Activated CD8-positive, alpha-beta T cell treated with anti-CD3 and anti-CD28 coated beads for 36 hours (primary cell): ENCODE data around the gene ARPC4. TPM values are rescaled to one million over a fixed set of nuclear protein-coding genes. Genes with fewer than 3 reads are reported as not detected.

Experiments
- ATAC-seq: fragments of 200-7000 bp; cut with Tn5 transposase; one replicate; pipeline ENCODE4 v1.10.0; 2021; ENCODE audit warnings: mild to moderate bottlenecking, moderate library complexity
- CTCF ChIA-PET: fragments of 350-600 bp; sonication (Branson Sonifier 250); formaldehyde crosslinking; loops from one replicate; lab custom pipeline; 2021; ENCODE audit warnings: antibody characterized with exemption; lab: Charles Lee
- POLR2A ChIA-PET: fragments of 350-600 bp; sonication (Branson Sonifier 250); formaldehyde crosslinking; loops from one replicate; lab custom pipeline; 2021; ENCODE audit warnings: antibody characterized with exemption; lab: Charles Lee
- DNase-seq: peaks from one replicate; pipeline ENCODE4 v3.0.0-alpha.2; 2020
- H3K27ac Mint-ChIP-seq: one replicate; pipeline ENCODE4 v1.8.0; 2021; ENCODE audit warnings: mild to moderate bottlenecking, mixed read lengths
- H3K27me3 Mint-ChIP-seq: one replicate; pipeline ENCODE4 v1.8.0; 2021; ENCODE audit warnings: mixed read lengths
- H3K36me3 Mint-ChIP-seq: one replicate; pipeline ENCODE4 v1.8.0; 2021; ENCODE audit warnings: low read depth, mixed read lengths
- H3K4me1 Mint-ChIP-seq: one replicate; pipeline ENCODE4 v1.8.0; 2021; ENCODE audit warnings: low read depth, mixed read lengths
- H3K4me3 Mint-ChIP-seq: one replicate; pipeline ENCODE4 v1.8.0; 2021; ENCODE audit warnings: mild to moderate bottlenecking, moderate library complexity, mixed read lengths
- H3K9me3 Mint-ChIP-seq: one replicate; pipeline ENCODE4 v1.8.0; 2021; ENCODE audit warnings: mixed read lengths
- CTCF ChIP-seq: fragments of 200-600 bp; IDR thresholded peaks from one replicate; pipeline ENCODE4 v1.8.0; 2022; ENCODE audit warnings: antibody characterized with exemption, mild to moderate bottlenecking
- intact Hi-C: fragments of 100-400 bp; cut with micrococcal nuclease; formaldehyde crosslinking; loops from one replicate; pipeline ENCODE4 v1.10.0; 2022
- total RNA-seq, 2 experiments: library from RNA; stranded (reverse); gene quantifications; one replicate each; pipeline ENCODE4 v1.2.3, GENCODE V29; 2021

The ARPC4 gene
- total RNA-seq, 2 experiments from 2014 or later = 205 to 208 TPM

GRCh38 chr3:9786209-9786739 is 6.6 kb upstream of the ARPC4 start:
- POLR2A ChIA-PET = interaction anchor here (1.2 to 1.4 kb wide), 3 partner anchors 8 to 55 kb away, joined by 3 to 8 read pairs (median 4); partner anchors contain the start of genes BRPF1 and CAMK1
- TF ChIP-seq CTCF = no peak
- ATAC-seq (no peak), DNase-seq (no peak)
- H3K4me1 Mint-ChIP-seq = peaks cover 51% of the 10 kb centered on the region
- intact Hi-C loops = no loop called here
- peak overlapping the region; percentile 92 for H3K27ac Mint-ChIP-seq
- no peaks in the 10 kb centered on the region for H3K9me3 Mint-ChIP-seq
- peaks cover 68% of the 10 kb centered on the region for H3K36me3 Mint-ChIP-seq
- CTCF ChIA-PET = interaction anchor here (0.5 to 1.0 kb wide), 5 partner anchors 11 to 59 kb away, joined by 3 to 5 read pairs (median 3); partner anchors contain the start of gene OGG1
- no peak overlapping the region for H3K4me3 Mint-ChIP-seq
- no peaks in the 10 kb centered on the region for H3K27me3 Mint-ChIP-seq

- DNase-seq (no peak), ATAC-seq (peak; percentile 6)
- Mint-ChIP-seq H3K27me3 (no peaks in the 10 kb centered on the region), H3K27ac (peak overlapping the region; percentile 92), H3K4me3 (peak overlapping the region; percentile 36), H3K4me1 (peaks cover 53% of the 10 kb centered on the region), H3K36me3 (peaks cover 71% of the 10 kb centered on the region), H3K9me3 (no peaks in the 10 kb centered on the region)
- POLR2A ChIA-PET = interaction anchor here (0.8 to 1.5 kb wide), 5 partner anchors 9 to 56 kb away, joined by 3 to 8 read pairs (median 4); partner anchors contain the start of genes BRPF1 and CAMK1
- peak; percentile 61 for TF ChIP-seq CTCF
- intact Hi-C loops = no loop called here
- CTCF ChIA-PET = interaction anchor here (0.7 to 1.1 kb wide), 5 partner anchors 11 to 146 kb away, joined by 3 to 5 read pairs (median 3); partner anchors contain the start of genes CRELD1 and OGG1
Measured at GRCh38 chr3:9786825-9787669, 5.8 kb upstream of the ARPC4 start.

- H3K36me3 Mint-ChIP-seq = peaks cover 65% of the 10 kb centered on the region
- peak overlapping the region; percentile 92 for H3K27ac Mint-ChIP-seq
- intact Hi-C loops = no loop called here
- no peaks in the 10 kb centered on the region for H3K9me3 Mint-ChIP-seq
- no peak for TF ChIP-seq CTCF
- ATAC-seq (peak; percentile 53), DNase-seq (peak; percentile 46)
- POLR2A ChIA-PET = interaction anchor here (0.6 to 1.5 kb wide), 4 partner anchors 8 to 33 kb away, joined by 3 to 6 read pairs (median 3); no protein-coding TSS in a partner anchor
- H3K4me1 Mint-ChIP-seq = peaks cover 50% of the 10 kb centered on the region
- peak overlapping the region; percentile 36 for H3K4me3 Mint-ChIP-seq
- CTCF ChIA-PET = interaction anchor here (1.1 kb wide), 1 partner anchor 146 kb away, joined by 3 read pairs; the partner anchor contains the start of gene CRELD1
- H3K27me3 Mint-ChIP-seq = no peaks in the 10 kb centered on the region
Measured at GRCh38 chr3:9787714-9788113, 5.2 kb upstream of the ARPC4 start.

GRCh38 chr3:9791127-9791526 is 1.8 kb upstream of the ARPC4 start:
- Mint-ChIP-seq H3K4me1 (peaks cover 59% of the 10 kb centered on the region), H3K27ac (peak overlapping the region; percentile 100), H3K36me3 (peaks cover 69% of the 10 kb centered on the region), H3K4me3 (peak overlapping the region; percentile 88), H3K27me3 (no peaks in the 10 kb centered on the region), H3K9me3 (no peaks in the 10 kb centered on the region)
- POLR2A ChIA-PET = interaction anchor here (0.6 to 1.3 kb wide), 8 partner anchors 9 to 428 kb away, joined by 3 to 6 read pairs (median 3); partner anchors contain the start of genes CAMK1 and THUMPD3
- ATAC-seq (no peak), DNase-seq (no peak)
- intact Hi-C loops = no loop called here
- no peak for TF ChIP-seq CTCF
- CTCF ChIA-PET = interaction anchor here (1.5 kb wide), 1 partner anchor 13 kb away, joined by 9 read pairs; no protein-coding TSS in a partner anchor
